H9 (cell line): ENCODE results near the gene SERPINA5. TPM values are rescaled to one million over a fixed set of nuclear protein-coding genes. Genes with fewer than 3 reads are reported as not detected.
"Not testable (repeated sequence)": the region's sequence is repeated elsewhere in the genome, so short reads cannot be mapped to it uniquely, and the experiment has no call there.

Source experiments
- DNase-seq: peaks from one replicate; pipeline ENCODE4 v3.0.0-alpha.2; 2017
- H2AFZ ChIP-seq: one replicate; pipeline ENCODE4 v1.6.1; 2013; ENCODE audit warnings: mild to moderate bottlenecking, low read length, control low read depth, moderate library complexity
- H2AK5ac ChIP-seq: 2 replicates; pipeline ENCODE4 v1.6.1; 2013; ENCODE audit warnings: low read length, control low read depth, mixed read lengths; ENCODE audit not compliant: insufficient read length
- H2BK120ac ChIP-seq: one replicate; pipeline ENCODE4 v1.6.1; 2013; ENCODE audit warnings: low read depth, mild to moderate bottlenecking, low read length, control low read depth, inconsistent platforms; ENCODE audit not compliant: poor library complexity, severe bottlenecking
- H2BK12ac ChIP-seq: 2 replicates; pipeline ENCODE4 v1.6.1; 2013; ENCODE audit warnings: low read length, control low read depth, mixed read lengths, low read depth; ENCODE audit not compliant: insufficient read length
- H2BK15ac ChIP-seq: 2 replicates; pipeline ENCODE4 v1.6.1; 2013; ENCODE audit warnings: low read depth, low read length, control low read depth
- H2BK20ac ChIP-seq: one replicate; pipeline ENCODE4 v1.6.1; 2013; ENCODE audit warnings: low read depth, mild to moderate bottlenecking, low read length, control low read depth, inconsistent platforms; ENCODE audit not compliant: poor library complexity, severe bottlenecking
- H2BK5ac ChIP-seq: 2 replicates; pipeline ENCODE4 v1.6.1; 2013; ENCODE audit warnings: low read length, control low read depth, mixed read lengths; ENCODE audit not compliant: insufficient read length
- H3K14ac ChIP-seq: 2 replicates; pipeline ENCODE4 v1.6.1; 2013; ENCODE audit warnings: low read length, control low read depth; ENCODE audit not compliant: insufficient read depth
- H3K18ac ChIP-seq: 2 replicates; pipeline ENCODE4 v1.6.1; 2013; ENCODE audit warnings: low read depth, mild to moderate bottlenecking, mixed read lengths, low read length, control low read depth; ENCODE audit not compliant: insufficient read length
- H3K23ac ChIP-seq: 2 replicates; pipeline ENCODE4 v1.6.1; 2013; ENCODE audit warnings: low read length, control low read depth, mixed read lengths, low read depth; ENCODE audit not compliant: insufficient read length
- H3K23me2 ChIP-seq: 2 replicates; pipeline ENCODE4 v1.6.1; 2013; ENCODE audit warnings: low read depth, mild to moderate bottlenecking, mixed read lengths, low read length, control low read depth; ENCODE audit not compliant: insufficient read length, poor library complexity, severe bottlenecking
- H3K27ac ChIP-seq: 2 replicates; pipeline ENCODE4 v1.5.1; 2013; ENCODE audit warnings: low read length, control low read depth, mixed read lengths, low read depth; ENCODE audit not compliant: insufficient read length
- H3K27me3 ChIP-seq: 2 replicates; pipeline ENCODE4 v1.6.1; 2013; ENCODE audit warnings: low read length, control low read depth, inconsistent platforms; ENCODE audit not compliant: insufficient read depth
- H3K4ac ChIP-seq: 2 replicates; pipeline ENCODE4 v1.6.1; 2013; ENCODE audit warnings: low read depth, mild to moderate bottlenecking, control low read depth, inconsistent platforms, low read length, moderate library complexity
- H3K4me1 ChIP-seq: 2 replicates; pipeline ENCODE4 v1.6.1; 2013; ENCODE audit warnings: low read length, control low read depth, inconsistent platforms; ENCODE audit not compliant: insufficient read depth
- H3K4me2 ChIP-seq: 2 replicates; pipeline ENCODE4 v1.6.1; 2013; ENCODE audit warnings: low read length, control low read depth, mixed read lengths; ENCODE audit not compliant: insufficient read length, insufficient read depth
- H3K56ac ChIP-seq: 2 replicates; pipeline ENCODE4 v1.6.1; 2013; ENCODE audit warnings: low read depth, mild to moderate bottlenecking, mixed read lengths, low read length, control low read depth; ENCODE audit not compliant: insufficient read length
- H3K79me1 ChIP-seq: 2 replicates; pipeline ENCODE4 v1.6.1; 2013; ENCODE audit warnings: low read depth, mild to moderate bottlenecking, moderate library complexity, low read length, control low read depth, inconsistent platforms; ENCODE audit not compliant: insufficient read depth, poor library complexity, severe bottlenecking
- H3K79me2 ChIP-seq: 2 replicates; pipeline ENCODE4 v1.6.1; 2013; ENCODE audit warnings: low read length, control low read depth, inconsistent platforms; ENCODE audit not compliant: insufficient read depth
- H3K9ac ChIP-seq: 2 replicates; pipeline ENCODE4 v1.6.1; 2013; ENCODE audit warnings: low read length, control low read depth, mixed read lengths; ENCODE audit not compliant: insufficient read length; ENCODE audit errors: extremely low read depth
- H3K9me3 ChIP-seq: one replicate; pipeline ENCODE4 v1.6.1; 2013; ENCODE audit warnings: low read depth, low read length, inconsistent platforms; ENCODE audit not compliant: control insufficient read depth
- H3T11ph ChIP-seq: one replicate; pipeline ENCODE4 v1.6.1; 2013; ENCODE audit warnings: mild to moderate bottlenecking, low read length, control low read depth, inconsistent platforms
- H4K20me1 ChIP-seq: one replicate; pipeline ENCODE4 v1.6.1; 2013; ENCODE audit not compliant: control insufficient read depth, insufficient read length, insufficient read depth
- H4K5ac ChIP-seq: 2 replicates; pipeline ENCODE4 v1.6.1; 2013; ENCODE audit warnings: low read depth, mild to moderate bottlenecking, mixed read lengths, low read length, control low read depth; ENCODE audit not compliant: insufficient read length
- H4K8ac ChIP-seq: replicated peaks from 2 replicates; pipeline ENCODE4 v1.6.1; 2013; ENCODE audit warnings: low read length, control low read depth, mixed read lengths, low read depth; ENCODE audit not compliant: insufficient read length
- H4K91ac ChIP-seq: 2 replicates; pipeline ENCODE4 v1.6.1; 2013; ENCODE audit warnings: low read depth, mild to moderate bottlenecking, moderate library complexity, mixed read lengths, low read length, control low read depth; ENCODE audit not compliant: insufficient read length
- H3K27ac Mint-ChIP-seq, 3 experiments: 2 replicates in 2 of 3; 3 replicates in 1 of 3; pipeline ENCODE4 v1.8.0; 2020 to 2021; ENCODE audit warnings: mixed read lengths in 3 of 3, mild to moderate bottlenecking in 1 of 3, moderate library complexity in 1 of 3
- H3K27me3 Mint-ChIP-seq: 2 replicates; pipeline ENCODE4 v1.8.0; 2021; ENCODE audit warnings: low read depth, mild to moderate bottlenecking, moderate library complexity, mixed read lengths
- H3K36me3 Mint-ChIP-seq, 3 experiments: 2 replicates in 2 of 3; 3 replicates in 1 of 3; pipeline ENCODE4 v1.8.0; 2020 to 2021; ENCODE audit warnings: low read depth in 3 of 3, mixed read lengths in 3 of 3; ENCODE audit not compliant: insufficient read depth in 1 of 3
- H3K4me1 Mint-ChIP-seq, 2 experiments: 2 replicates each; pipeline ENCODE4 v1.8.0; 2020; ENCODE audit warnings: mixed read lengths in 2 of 2
- H3K4me3 Mint-ChIP-seq, 2 experiments: 2 replicates in 1 of 2; 3 replicates in 1 of 2; pipeline ENCODE4 v1.8.0; 2020 to 2021; ENCODE audit warnings: mild to moderate bottlenecking in 2 of 2, mixed read lengths in 2 of 2, moderate library complexity in 1 of 2
- H3K9me3 Mint-ChIP-seq, 2 experiments: 2 replicates in 1 of 2; 3 replicates in 1 of 2; pipeline ENCODE4 v1.8.0; 2020; ENCODE audit warnings: mild to moderate bottlenecking in 2 of 2, mixed read lengths in 2 of 2, moderate library complexity in 1 of 2
- WGBS: extraction: QIAGEN DNeasy Blood & Tissue Kit; methylation state at CpG from one replicate; pipeline ENCODE4 v1.1.7; 2013; ENCODE audit warnings: missing lambda C conversion rate, low lambda C conversion rate, mixed read lengths; ENCODE audit not compliant: insufficient read length; ENCODE audit errors: extremely low coverage; 5-methylcytosine and 5-hydroxymethylcytosine counted together
- total RNA-seq: library from RNA; stranded (reverse); gene quantifications from 2 replicates; pipeline ENCODE4 v1.2.1, GENCODE V29; 2021
- TF ChIP-seq, protein P1 (sequence below): fragments of 200-600 bp; sonication (generic); conservative IDR thresholded peaks from 3 replicates; pipeline ENCODE4 v1.8.0; 2021; ENCODE audit warnings: antibody characterized with exemption, mild to moderate bottlenecking

Gene SERPINA5
- total RNA-seq, 1 experiment from 2014 or later = 1.1 TPM

DNA sequence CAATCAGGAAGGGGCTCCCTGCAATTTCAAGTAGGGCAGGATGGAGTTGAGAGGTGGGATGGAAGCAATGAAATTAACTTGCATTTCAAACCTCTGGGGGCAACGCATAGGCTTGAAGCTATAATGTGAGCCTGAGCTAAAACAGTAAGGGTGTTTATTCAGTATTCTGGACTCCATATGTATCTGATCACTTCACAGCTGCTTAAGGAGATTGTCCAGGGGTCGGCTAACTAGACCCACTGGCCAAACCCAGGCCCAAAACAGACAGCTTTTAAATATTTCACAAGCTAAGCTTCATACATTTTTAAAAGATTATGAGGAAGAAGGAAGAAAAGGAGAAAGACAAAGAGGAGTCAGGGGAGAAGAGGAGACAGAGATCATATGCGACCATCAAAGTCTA, 24.1 kb downstream of the SERPINA5 start:
- H2BK12ac ChIP-seq = no peak overlapping the region
- no peak overlapping the region for H3K14ac ChIP-seq
- H3K79me1 ChIP-seq = no peaks in the 10 kb centered on the region
- no peak overlapping the region for H2BK5ac ChIP-seq
- H3K23me2 ChIP-seq = no peaks in the 10 kb centered on the region
- no peaks in the 10 kb centered on the region for H3K27me3 ChIP-seq
- H2BK15ac ChIP-seq = no peak overlapping the region
- H2AK5ac ChIP-seq = no peak overlapping the region
- no peak overlapping the region for H2BK20ac ChIP-seq
- peaks cover 7% of the 10 kb centered on the region in 2 experiments for H3K4me1 Mint-ChIP-seq
- H3K27ac ChIP-seq = no peak overlapping the region
- no peak overlapping the region for H3K4me3 Mint-ChIP-seq
- no peak overlapping the region for H3K27ac Mint-ChIP-seq
- peaks cover 0 to 5% (median 0%) of the 10 kb centered on the region in 3 experiments; a peak in 1 of 7 replicates for H3K36me3 Mint-ChIP-seq
- H3K18ac ChIP-seq = no peak overlapping the region
- no peak overlapping the region for H3T11ph ChIP-seq
- H4K20me1 ChIP-seq = no peaks in the 10 kb centered on the region
- H2AFZ ChIP-seq = no peak overlapping the region
- H4K5ac ChIP-seq = no peak overlapping the region
- H3K23ac ChIP-seq = no peak overlapping the region
- DNase-seq = no peak
- peaks cover 3 to 6% of the 10 kb centered on the region in 2 experiments; a peak in 4 of 5 replicates for H3K9me3 Mint-ChIP-seq
- TF ChIP-seq, protein P1, sequence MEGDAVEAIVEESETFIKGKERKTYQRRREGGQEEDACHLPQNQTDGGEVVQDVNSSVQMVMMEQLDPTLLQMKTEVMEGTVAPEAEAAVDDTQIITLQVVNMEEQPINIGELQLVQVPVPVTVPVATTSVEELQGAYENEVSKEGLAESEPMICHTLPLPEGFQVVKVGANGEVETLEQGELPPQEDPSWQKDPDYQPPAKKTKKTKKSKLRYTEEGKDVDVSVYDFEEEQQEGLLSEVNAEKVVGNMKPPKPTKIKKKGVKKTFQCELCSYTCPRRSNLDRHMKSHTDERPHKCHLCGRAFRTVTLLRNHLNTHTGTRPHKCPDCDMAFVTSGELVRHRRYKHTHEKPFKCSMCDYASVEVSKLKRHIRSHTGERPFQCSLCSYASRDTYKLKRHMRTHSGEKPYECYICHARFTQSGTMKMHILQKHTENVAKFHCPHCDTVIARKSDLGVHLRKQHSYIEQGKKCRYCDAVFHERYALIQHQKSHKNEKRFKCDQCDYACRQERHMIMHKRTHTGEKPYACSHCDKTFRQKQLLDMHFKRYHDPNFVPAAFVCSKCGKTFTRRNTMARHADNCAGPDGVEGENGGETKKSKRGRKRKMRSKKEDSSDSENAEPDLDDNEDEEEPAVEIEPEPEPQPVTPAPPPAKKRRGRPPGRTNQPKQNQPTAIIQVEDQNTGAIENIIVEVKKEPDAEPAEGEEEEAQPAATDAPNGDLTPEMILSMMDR = no peak
- no peak overlapping the region for H3K56ac ChIP-seq
- H3K9me3 ChIP-seq = no peaks in the 10 kb centered on the region
- H3K4me2 ChIP-seq = no peak overlapping the region
- no peaks in the 10 kb centered on the region for H3K4me1 ChIP-seq
- no peak overlapping the region for H2BK120ac ChIP-seq
- H3K27me3 Mint-ChIP-seq = peaks cover 12% of the 10 kb centered on the region
- WGBS = no CpG with 5 or more reads among the region's 3 CpGs
- H3K79me2 ChIP-seq = no peaks in the 10 kb centered on the region
- H4K91ac ChIP-seq = no peak overlapping the region
- H4K8ac ChIP-seq = no peak overlapping the region
- H3K9ac ChIP-seq = no peak overlapping the region
- H3K4ac ChIP-seq = no peak overlapping the region

DNA sequence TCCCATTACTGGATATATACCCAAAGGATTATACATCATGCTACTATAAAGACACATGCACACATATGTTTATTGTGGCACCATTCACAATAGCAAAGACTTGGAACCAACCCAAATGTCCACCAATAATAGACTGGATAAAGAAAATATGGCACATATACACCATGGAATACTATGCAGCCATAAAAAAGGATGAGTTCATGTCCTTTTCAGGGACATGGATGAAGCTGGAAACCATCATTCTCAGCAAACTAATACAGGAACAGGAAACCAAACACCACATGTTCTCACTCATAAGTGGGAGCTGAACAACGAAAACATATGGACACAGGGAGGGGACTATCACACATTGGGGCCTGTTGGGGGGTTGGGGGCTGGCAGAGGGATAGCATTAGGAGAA, 27.7 kb downstream of the SERPINA5 start:
- H4K5ac ChIP-seq, H3K4me1 Mint-ChIP-seq, H2BK5ac ChIP-seq, H4K8ac ChIP-seq, H3K27ac Mint-ChIP-seq, H3K18ac ChIP-seq, DNase-seq, H2BK12ac ChIP-seq, H3K4ac ChIP-seq, H2AFZ ChIP-seq, H2BK15ac ChIP-seq, H4K91ac ChIP-seq, H3K36me3 Mint-ChIP-seq, H3K23me2 ChIP-seq, H2BK20ac ChIP-seq, H3K4me1 ChIP-seq, H3K27me3 ChIP-seq, H3K79me2 ChIP-seq, H3K56ac ChIP-seq, H3K27ac ChIP-seq, H3K9ac ChIP-seq, H3K4me2 ChIP-seq, H3K23ac ChIP-seq, H3K4me3 Mint-ChIP-seq, H3T11ph ChIP-seq, H3K79me1 ChIP-seq, H3K9me3 Mint-ChIP-seq, H3K14ac ChIP-seq, H2AK5ac ChIP-seq, H3K9me3 ChIP-seq, H3K27me3 Mint-ChIP-seq, H4K20me1 ChIP-seq, H2BK120ac ChIP-seq: not testable (repeated sequence)
- no CpG with 5 or more reads among the region's 1 CpG for WGBS
